Placental epithelial cell (primary cell): ENCODE results near the gene KRTAP19-3. TPM values are rescaled to one million over a fixed set of nuclear protein-coding genes. Genes with fewer than 3 reads are reported as not detected.

Experiments used
- small RNA-seq: library from RNA; depleted of rRNA; stranded (forward); fragments of <200 nt; gene quantifications from one replicate; pipeline ENCODE3, GENCODE V24; 2012
- total RNA-seq: library from RNA; depleted of rRNA; stranded (reverse); fragments of >200 nt; gene quantifications from 2 replicates; pipeline ENCODE4 v1.2.3, GENCODE V29; 2012

Gene KRTAP19-3
- not detected in 2 replicates for total RNA-seq

DNA sequence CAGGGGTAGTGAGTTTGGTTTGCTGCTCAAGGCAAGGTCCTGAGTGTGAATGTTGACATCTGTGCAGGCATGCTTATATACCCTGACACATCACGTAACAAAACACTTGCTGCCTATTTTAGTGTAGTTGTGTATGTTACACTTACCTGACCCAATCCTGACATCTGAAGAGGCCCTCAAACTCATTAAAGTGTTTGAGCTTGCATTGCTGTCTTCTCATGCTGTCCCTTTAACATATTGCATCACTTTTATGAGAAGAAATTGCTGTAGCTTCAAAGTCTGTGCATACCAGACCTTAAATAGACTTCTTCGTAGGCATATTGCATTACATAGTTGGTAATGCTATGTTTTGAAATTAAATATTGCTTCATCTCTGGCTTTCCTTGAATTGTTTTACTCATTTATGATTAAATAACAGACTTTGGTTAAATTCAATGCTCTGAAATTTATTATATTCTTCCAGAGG, at the start of gene KRTAP19-3:
TSS of gene KRTAP19-3 (minus strand) at position 51 of the 466 bp plus-strand sequence. CDS start 56 bp downstream, outside the sequence.

DNA sequence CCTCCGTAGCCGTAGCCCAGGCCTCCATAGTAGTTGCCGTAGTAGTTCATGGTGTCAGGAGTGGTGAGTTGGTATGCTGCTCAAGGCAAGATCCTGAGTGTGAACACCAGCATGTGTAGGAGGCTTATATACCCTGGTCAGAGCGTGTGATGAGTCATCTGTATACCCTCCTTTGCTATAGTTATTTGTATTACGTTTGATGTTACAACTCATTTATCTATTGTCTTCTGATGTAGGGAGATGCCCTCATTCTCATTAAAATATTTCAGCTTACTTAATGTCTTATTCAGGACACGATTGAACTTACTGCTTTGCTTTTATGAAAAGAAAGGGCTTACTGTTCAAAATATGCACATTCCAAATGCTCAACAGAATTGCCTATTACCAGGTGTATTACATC, 10.2 kb upstream of the KRTAP19-3 start, which contains the start of gene KRTAP19-5:
TSS of gene KRTAP19-5 (minus strand) at position 101 of the 400 bp plus-strand sequence. CDS start at position 50, 51 bp downstream.

DNA sequence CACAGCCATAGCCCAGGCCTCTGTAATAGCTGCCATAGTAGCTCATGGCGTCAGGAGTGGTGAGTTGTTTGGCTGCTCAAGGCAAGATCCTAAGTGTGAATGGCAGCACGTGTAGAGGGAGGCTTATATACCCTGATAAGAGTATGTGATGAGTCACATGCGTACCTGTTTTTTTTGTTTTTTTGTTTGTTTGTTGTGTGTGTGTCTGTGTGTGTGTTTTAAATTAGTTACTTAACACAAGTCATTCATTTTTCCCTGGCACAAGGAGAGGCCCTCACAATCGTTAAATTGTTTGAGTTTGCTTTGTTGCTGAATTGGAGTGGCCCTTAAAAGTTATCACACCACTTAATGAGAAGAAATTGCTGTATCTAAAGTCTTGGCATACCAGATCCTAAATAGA, 5.3 kb upstream of the KRTAP19-3 start, which contains the start of gene KRTAP19-4:
TSS of gene KRTAP19-4 (minus strand) at position 101 of the 400 bp plus-strand sequence. CDS start at position 46, 55 bp downstream.

DNA sequence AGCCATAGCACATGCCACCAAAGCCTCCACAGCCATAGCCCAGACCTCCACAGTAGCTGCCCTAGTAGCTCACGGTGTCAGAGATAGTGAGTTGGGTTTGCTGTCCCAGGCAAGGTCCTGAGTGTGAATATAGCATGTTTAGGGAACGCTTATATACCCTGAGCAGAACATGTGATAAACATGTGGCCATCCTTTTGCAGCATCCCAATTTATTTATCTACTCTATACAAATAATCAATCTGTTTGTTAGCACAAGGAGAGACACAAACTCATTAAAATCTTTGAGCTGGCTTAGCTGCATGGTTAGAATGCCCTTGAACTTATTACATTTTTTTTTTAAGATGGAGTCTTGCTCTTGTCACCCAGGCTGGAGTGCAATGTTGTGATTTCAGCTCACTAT, 4.5 kb downstream of the KRTAP19-3 start, which contains the start of gene KRTAP19-2:
TSS of gene KRTAP19-2 (minus strand) at position 101 of the 400 bp plus-strand sequence. CDS start at position 13, 88 bp downstream.

DNA sequence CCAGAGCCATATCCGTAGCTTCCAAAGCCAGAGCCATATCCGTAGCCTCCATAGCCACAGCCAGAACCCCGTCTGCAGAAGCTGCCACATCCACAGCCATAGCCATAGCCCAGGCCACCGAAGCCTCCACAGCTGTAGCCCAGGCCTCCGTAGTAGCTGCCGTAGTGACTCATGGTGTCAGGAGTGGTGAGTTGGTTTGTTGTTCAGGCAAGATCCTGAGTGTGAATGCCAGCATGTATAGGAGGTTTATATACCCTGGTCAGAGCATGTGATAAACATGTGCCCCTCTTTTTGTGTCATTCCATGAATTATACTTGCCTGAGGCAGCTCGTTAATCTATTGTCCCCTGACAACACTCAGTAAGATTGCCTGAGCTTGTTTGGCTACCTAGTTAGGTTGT, 11.7 kb downstream of the KRTAP19-3 start, which contains the start of gene KRTAP19-1:
TSS of gene KRTAP19-1 (minus strand) at position 223 of the 400 bp plus-strand sequence. CDS start at position 173, 50 bp downstream.

Small RNAs within 50 kb of the gene (small RNA-seq; reads per million reads assigned to genes)
- not detected for gene AP000567.1
- not detected for gene KRTAP19-10P
- not detected for gene KRTAP19-11P
- gene KRTAP19-9P: not detected

Other genes with a start within 250 kb of the KRTAP19-3 start
- gene KRTAP24-1, start 209.1 kb downstream of the KRTAP19-3 start, total RNA-seq: not detected in 2 replicates
- gene KRTAP25-1, start 202.5 kb downstream of the KRTAP19-3 start, total RNA-seq: not detected in 2 replicates
- not detected in 2 replicates for gene KRTAP26-1, start 171.7 kb downstream of the KRTAP19-3 start, total RNA-seq
- not detected in 2 replicates for gene KRTAP27-1, start 154.3 kb downstream of the KRTAP19-3 start, total RNA-seq
- not detected in 2 replicates for gene KRTAP23-1, start 143.4 kb downstream of the KRTAP19-3 start, total RNA-seq
- not detected in 2 replicates for gene KRTAP13-2, start 119.7 kb downstream of the KRTAP19-3 start, total RNA-seq
- gene KRTAP13-1, start 96.0 kb downstream of the KRTAP19-3 start, total RNA-seq: not detected in 2 replicates
- not detected in 2 replicates for gene KRTAP13-3, start 66.1 kb downstream of the KRTAP19-3 start, total RNA-seq
- not detected in 2 replicates for gene KRTAP13-4, start 61.8 kb downstream of the KRTAP19-3 start, total RNA-seq
- gene KRTAP15-1, start 51.7 kb downstream of the KRTAP19-3 start, total RNA-seq: not detected in 2 replicates
- not detected in 2 replicates for gene KRTAP19-1, start 11.6 kb downstream of the KRTAP19-3 start, total RNA-seq
- gene KRTAP19-2, start 4.6 kb downstream of the KRTAP19-3 start, total RNA-seq: not detected in 2 replicates
- not detected in 2 replicates for gene KRTAP19-4, start 5.2 kb upstream of the KRTAP19-3 start, total RNA-seq
- gene KRTAP19-5, start 10.1 kb upstream of the KRTAP19-3 start, total RNA-seq: not detected in 2 replicates
- gene KRTAP19-6, start 49.9 kb upstream of the KRTAP19-3 start, total RNA-seq: not detected in 2 replicates
- not detected in 2 replicates for gene KRTAP19-7, start 69.3 kb upstream of the KRTAP19-3 start, total RNA-seq
- gene KRTAP22-2, start 98.4 kb upstream of the KRTAP19-3 start, total RNA-seq: not detected in 2 replicates
- not detected in 2 replicates for gene KRTAP6-3, start 100.4 kb upstream of the KRTAP19-3 start, total RNA-seq
- not detected in 2 replicates for gene KRTAP6-2, start 106.9 kb upstream of the KRTAP19-3 start, total RNA-seq
- not detected in 2 replicates for gene KRTAP22-1, start 109.1 kb upstream of the KRTAP19-3 start, total RNA-seq
- gene KRTAP6-1, start 121.9 kb upstream of the KRTAP19-3 start, total RNA-seq: not detected in 2 replicates
- not detected in 2 replicates for gene KRTAP20-1, start 124.4 kb upstream of the KRTAP19-3 start, total RNA-seq
- not detected in 2 replicates for gene KRTAP20-4, start 128.6 kb upstream of the KRTAP19-3 start, total RNA-seq
- not detected in 2 replicates for gene KRTAP20-2, start 143.2 kb upstream of the KRTAP19-3 start, total RNA-seq
- not detected in 2 replicates for gene KRTAP20-3, start 150.9 kb upstream of the KRTAP19-3 start, total RNA-seq
- gene KRTAP21-3, start 226.8 kb upstream of the KRTAP19-3 start, total RNA-seq: not detected in 2 replicates